SH-SY5Y (cell line): Measurements from ENCODE around the gene NAA20.

Experiments
- GATA2 ChIP-seq: IDR thresholded peaks from 2 replicates; pipeline ENCODE4 v1.6.1; 2011; ENCODE audit warnings: mild to moderate bottlenecking, low read depth, low read length
- GATA3 ChIP-seq: IDR thresholded peaks from 2 replicates; pipeline ENCODE4 v1.6.1; 2011; ENCODE audit warnings: low read depth, mild to moderate bottlenecking, low read length, moderate library complexity

DNA sequence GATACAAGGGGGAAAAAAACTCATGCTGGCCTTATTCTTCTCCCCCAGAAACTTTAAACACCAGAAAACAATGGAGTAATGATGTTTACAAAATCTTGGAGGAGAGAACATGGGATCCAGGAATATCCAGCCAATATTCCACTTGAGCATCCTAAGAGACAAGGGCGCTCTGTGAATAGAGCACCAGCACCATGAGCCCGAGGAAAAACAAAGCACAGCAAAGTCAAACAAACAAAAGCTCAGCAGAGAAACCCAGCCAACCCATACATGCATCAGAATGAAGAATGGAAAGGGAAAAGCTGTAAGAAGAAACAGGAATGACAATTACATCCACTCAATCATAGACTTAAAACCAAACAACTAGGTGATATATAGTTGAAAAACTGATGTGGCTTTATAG, 4.6 kb upstream of the NAA20 start:
- no peak for TF ChIP-seq GATA3
- no peak for TF ChIP-seq GATA2
